GM21576 (cell line): ENCODE results near the gene TNNC2.
"Not testable (repeated sequence)": the region's sequence is repeated elsewhere in the genome, so short reads cannot be mapped to it uniquely, and the experiment has no call there.

Experiments
- ATAC-seq: cut with Tn5 transposase; IDR thresholded peaks from one replicate; pipeline ENCODE4 v1.9.1; 2021; ENCODE audit warnings: mild to moderate bottlenecking, moderate library complexity; ENCODE audit not compliant: unreplicated experiment

The TNNC2 gene

DNA sequence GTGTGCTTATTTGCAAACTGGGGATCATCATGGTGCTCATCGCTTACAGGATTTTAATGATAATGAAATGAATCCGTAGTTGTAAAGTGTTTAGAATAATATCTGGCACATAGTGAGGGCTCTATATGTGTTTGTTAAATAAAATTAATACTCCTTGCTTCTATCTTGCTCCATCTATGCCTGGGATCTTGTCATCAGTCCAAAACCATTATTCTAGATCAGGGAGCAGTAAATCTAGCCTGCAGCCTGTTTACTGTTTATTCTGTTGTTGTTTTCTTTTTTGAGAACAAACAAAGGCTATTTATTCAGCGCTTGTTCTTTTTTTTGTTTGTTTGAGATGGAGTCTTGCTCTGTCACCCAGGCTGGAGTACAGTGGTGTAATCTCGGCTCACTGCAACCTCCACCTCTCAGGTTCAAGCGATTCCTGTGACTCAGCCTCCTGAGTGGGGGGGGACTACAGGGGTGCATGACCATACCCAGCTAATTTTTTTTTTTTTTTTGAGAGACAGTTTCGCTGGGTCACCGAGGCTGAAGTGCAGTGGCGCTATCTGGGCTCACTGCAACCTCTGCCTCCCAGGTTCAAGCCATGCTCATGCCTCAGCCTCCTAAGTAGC lies 22.0 kb upstream of the TNNC2 start:
- ATAC-seq: no peak

GRCh38 chr20:45848421-45848820 lies 21.3 kb upstream of the TNNC2 start:
- ATAC-seq: no peak

DNA sequence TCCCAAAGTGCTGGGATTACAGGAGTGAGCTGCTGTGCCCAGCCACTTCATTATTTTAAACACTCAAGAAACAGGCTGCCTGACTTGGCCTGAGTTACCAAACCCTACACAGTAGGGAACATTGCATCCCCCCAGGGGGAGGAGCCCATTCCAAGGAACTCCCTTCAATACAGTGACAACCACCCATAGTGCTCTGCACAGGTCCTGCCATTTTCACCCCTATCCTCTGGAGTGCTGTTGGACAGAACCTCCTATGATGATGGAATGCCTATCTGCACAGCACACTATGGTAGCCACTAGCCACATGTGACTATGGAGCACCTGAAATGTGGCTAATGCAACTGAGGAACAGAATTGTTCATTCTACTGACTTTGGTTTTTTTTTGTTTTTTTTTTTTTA lies 18.3 kb upstream of the TNNC2 start:
- no peak for ATAC-seq

DNA sequence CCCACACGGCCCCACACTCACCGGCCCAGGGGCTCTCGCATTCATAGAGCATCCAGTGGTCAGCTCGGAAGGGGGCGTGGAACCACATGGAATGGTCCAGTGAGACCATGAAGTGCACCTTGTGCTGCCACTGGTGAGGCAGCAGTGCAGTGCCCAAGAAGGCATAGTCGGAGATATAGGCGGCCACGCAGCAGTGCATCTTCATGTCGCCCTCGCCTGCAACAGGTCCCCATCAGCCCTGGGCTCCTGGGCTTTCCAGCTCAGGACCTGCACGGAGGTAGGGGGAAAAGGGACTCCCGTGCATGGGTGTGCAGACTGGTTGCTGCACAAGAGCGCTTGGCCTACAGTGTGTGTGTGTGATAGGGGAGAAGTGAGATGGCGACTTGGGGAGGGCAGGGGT lies 16.4 kb upstream of the TNNC2 start:
- no peak for ATAC-seq

GRCh38 chr20:45842169-45842812 lies 15.2 kb upstream of the TNNC2 start:
- ATAC-seq: no peak

DNA sequence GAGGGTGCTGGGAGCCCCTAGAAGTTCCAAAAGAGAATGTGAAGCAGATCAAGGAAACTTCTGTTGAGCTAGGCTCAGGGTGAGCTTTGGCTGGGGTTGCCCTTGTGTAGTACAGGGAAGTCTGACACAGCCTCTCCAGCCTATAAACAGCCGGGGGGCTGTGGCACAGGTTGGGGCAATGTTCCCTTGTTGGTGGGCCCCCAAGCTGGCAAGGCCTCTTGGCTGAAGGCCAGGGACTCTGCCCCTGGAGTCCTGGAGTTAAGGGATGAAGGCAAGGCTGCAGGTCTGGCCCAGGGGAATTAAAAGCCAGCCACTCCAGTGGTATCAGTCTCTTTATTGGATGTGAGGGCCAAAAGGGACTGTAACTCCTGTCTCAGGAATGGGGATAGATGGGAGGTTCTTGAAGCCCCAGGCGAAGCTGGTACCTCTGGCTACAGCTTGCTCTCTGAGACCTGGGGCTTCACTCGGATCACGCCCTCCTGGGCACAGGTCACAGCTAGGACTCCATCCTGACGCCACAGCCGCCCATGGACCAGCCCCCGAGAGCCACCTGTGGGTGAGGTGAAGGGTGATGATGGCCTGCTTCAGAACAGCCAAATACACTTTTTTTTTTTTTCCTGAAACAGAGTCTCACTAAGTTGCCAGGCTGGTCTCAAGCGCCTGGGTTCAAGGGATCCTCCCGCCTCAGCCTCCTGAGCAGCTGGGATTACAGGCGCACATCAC lies 14.5 kb upstream of the TNNC2 start:
- no peak for ATAC-seq

GRCh38 chr20:45840700-45841198 lies 13.6 kb upstream of the TNNC2 start:
- no peak for ATAC-seq

DNA sequence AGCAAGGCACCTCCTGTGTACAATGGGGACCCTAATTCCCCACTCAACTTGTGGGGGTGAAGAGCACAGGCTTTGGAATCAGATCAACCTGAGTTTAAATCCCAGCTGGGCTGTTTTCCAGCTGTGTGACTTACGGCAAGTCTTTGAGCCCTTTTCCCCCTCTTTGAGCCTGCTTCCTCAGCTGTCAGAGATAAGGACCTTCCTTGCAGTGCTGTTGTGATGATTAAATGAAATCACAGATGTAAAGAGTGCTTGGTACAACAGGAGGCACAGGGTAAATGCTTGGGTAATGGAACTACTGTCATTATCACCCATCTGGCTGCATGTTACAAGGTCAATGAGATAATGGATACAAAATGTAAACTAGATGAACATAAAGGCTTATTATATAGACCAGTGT lies 9.7 kb upstream of the TNNC2 start:
- ATAC-seq: no peak

GRCh38 chr20:45835825-45836224 lies 8.7 kb upstream of the TNNC2 start:
- no peak for ATAC-seq

GRCh38 chr20:45835329-45835765 lies 8.2 kb upstream of the TNNC2 start:
- no peak for ATAC-seq

GRCh38 chr20:45834797-45835161 lies 7.7 kb upstream of the TNNC2 start:
- no peak for ATAC-seq

- ATAC-seq: no peak
These were observed 7.0 kb upstream of the TNNC2 start for GRCh38 chr20:45833883-45834796.

GRCh38 chr20:45833030-45833882 lies 6.1 kb upstream of the TNNC2 start, which contains the start of gene SNX21:
TSS of gene SNX21 (plus strand) at chr20:45833799. CDS start at chr20:45833920, 121 bp downstream.
- no peak for ATAC-seq

- ATAC-seq: no peak
These were observed 5.5 kb upstream of the TNNC2 start for GRCh38 chr20:45832619-45833018.

- not testable (repeated sequence) for ATAC-seq
These were observed 2.6 kb upstream of the TNNC2 start for GRCh38 chr20:45829673-45830106.

GRCh38 chr20:45828589-45828988 lies 1.5 kb upstream of the TNNC2 start:
- no peak for ATAC-seq

- no peak for ATAC-seq
These were observed 600 bp upstream of the TNNC2 start for GRCh38 chr20:45827712-45828111.

DNA sequence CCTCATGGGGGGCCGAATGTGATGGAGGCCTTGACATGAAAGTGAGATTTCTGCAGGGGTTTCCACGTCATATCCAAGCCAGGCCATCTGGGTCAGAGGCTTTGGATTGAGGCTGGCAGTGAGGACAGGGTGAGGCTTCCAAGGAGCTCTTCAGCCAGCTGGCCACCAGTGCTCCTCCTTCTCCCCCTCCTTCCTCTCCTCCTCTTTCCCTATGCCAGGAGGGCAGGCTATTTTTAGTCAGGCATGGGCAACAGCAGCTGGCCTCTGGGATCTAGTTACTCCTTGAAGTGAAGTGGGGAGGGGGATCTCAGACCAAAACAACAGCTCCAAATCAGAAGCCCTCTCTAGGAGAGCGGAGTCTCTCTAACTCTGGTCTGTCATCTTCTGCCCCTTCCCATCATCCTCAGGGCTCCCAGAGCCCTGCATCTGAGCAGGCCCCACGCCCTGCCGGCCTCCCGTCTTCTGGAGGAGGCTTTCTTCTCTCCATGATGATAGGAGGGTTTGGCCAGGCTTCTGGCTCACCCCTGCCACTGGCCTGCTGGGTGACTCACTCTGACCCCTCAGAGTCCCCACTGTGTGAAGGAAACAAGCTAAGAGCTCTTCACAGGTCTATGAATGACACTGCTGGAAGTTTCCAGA lies 612 bp downstream of the TNNC2 start:
- ATAC-seq: no peak
